ENCODE results near the gene PPFIA2.

The PPFIA2 gene

DNA sequence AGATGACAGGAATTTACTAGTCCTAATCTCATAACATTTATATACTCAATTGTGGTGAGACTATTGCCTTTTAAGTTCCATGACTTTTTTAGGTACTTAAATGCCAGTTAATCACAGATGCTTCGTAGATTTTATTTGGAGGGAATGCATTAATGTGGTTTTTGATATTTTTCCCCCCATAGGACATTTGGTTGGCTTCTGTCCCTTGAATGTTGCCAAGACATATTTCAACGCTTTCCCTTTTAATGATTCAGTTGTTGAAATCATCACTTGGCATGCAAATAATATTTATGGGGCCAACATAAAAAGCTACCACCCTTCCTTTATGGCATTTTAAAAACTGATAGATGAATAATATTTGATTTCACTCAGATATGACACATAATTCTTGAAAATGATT lies 509.2 kb downstream of the PPFIA2 start:
- no peaks in the 10 kb centered on the region for H3K9me3 ChIP-seq (ENCODE audit: control extremely low read depth in 1 of 5, control insufficient read depth in 4 of 5, insufficient read depth in 2 of 5, low read depth in 1 of 5, low read length in 4 of 5)
- no peak for DNase-seq
- ChIA-PET POLR2A (no interaction called here), CTCF (no interaction called here)
- no peak overlapping the region for H3K4me3 ChIP-seq (ENCODE audit: control insufficient read depth in 1 of 7, extremely low read depth in 1 of 7, insufficient read depth in 4 of 7, low read depth in 2 of 7, low read length in 6 of 7)
- no peaks in the 10 kb centered on the region for H3K4me1 ChIP-seq (ENCODE audit: control extremely low read depth in 1 of 4, control insufficient read depth in 4 of 4, insufficient read depth in 4 of 4, low read length in 3 of 4)
- no peaks in the 10 kb centered on the region for H3K36me3 ChIP-seq (ENCODE audit: control insufficient read depth in 4 of 4, insufficient read depth in 4 of 4, low read length in 3 of 4)
- 100% methylated on average over 1 of the region's 2 CpGs for WGBS (ENCODE audit: insufficient coverage)
- no peaks in the 10 kb centered on the region for H3K27me3 ChIP-seq (replicated peaks in 2 of 5; ENCODE audit: control insufficient read depth in 4 of 5, insufficient read depth in 5 of 5, low read length in 4 of 5)
- H3K27ac ChIP-seq (ENCODE audit: insufficient read depth in 1 of 2, low read depth in 1 of 2, low read length in 2 of 2, poor library complexity in 1 of 2, severe bottlenecking in 2 of 2) = no peak overlapping the region

- no peaks in the 10 kb centered on the region for H3K36me3 ChIP-seq (ENCODE audit: control insufficient read depth in 4 of 4, insufficient read depth in 4 of 4, low read length in 3 of 4)
- ChIA-PET CTCF (no interaction called here), POLR2A (no interaction called here)
- no peaks in the 10 kb centered on the region for H3K4me1 ChIP-seq (ENCODE audit: control extremely low read depth in 1 of 4, control insufficient read depth in 4 of 4, insufficient read depth in 4 of 4, low read length in 3 of 4)
- no peak overlapping the region for H3K27ac ChIP-seq (ENCODE audit: insufficient read depth in 1 of 2, low read depth in 1 of 2, low read length in 2 of 2, poor library complexity in 1 of 2, severe bottlenecking in 2 of 2)
- H3K27me3 ChIP-seq (replicated peaks in 2 of 5; ENCODE audit: control insufficient read depth in 4 of 5, insufficient read depth in 5 of 5, low read length in 4 of 5) = no peaks in the 10 kb centered on the region
- H3K4me3 ChIP-seq (ENCODE audit: control insufficient read depth in 1 of 7, extremely low read depth in 1 of 7, insufficient read depth in 4 of 7, low read depth in 2 of 7, low read length in 6 of 7) = no peak overlapping the region
- DNase-seq = no peak
- 90% methylated on average over 3 of the region's 4 CpGs for WGBS (ENCODE audit: insufficient coverage)
- no peaks in the 10 kb centered on the region for H3K9me3 ChIP-seq (ENCODE audit: control extremely low read depth in 1 of 5, control insufficient read depth in 4 of 5, insufficient read depth in 2 of 5, low read depth in 1 of 5, low read length in 4 of 5)
Observed at GRCh38 chr12:81245907-81246570, 513.1 kb downstream of the PPFIA2 start.

DNA sequence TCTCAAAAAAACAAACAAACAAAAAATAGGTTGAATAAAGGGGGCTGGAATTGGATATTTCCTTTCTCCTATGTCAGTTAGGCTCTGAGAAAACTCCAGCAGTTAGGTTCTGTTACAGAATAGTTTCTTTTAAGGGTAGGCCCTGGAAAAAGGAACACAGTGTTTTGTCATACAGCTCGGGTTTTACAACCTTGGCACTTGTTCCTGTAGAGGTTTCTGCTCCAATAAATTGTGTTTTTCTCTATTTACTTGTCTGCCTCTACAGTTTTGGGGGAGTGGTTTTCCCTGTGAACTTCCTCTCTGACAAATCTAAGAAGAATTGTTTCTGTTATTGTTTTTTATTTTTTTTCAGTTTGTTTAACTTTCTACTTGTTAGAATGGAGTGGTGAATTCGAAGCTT lies 513.7 kb downstream of the PPFIA2 start:
- POLR2A ChIA-PET = no interaction called here
- Histone ChIP-seq H3K27me3 (replicated peaks in 2 of 5; ENCODE audit: control insufficient read depth in 4 of 5, insufficient read depth in 5 of 5, low read length in 4 of 5) (no peaks in the 10 kb centered on the region), H3K4me1 (ENCODE audit: control extremely low read depth in 1 of 4, control insufficient read depth in 4 of 4, insufficient read depth in 4 of 4, low read length in 3 of 4) (no peaks in the 10 kb centered on the region), H3K27ac (ENCODE audit: insufficient read depth in 1 of 2, low read depth in 1 of 2, low read length in 2 of 2, poor library complexity in 1 of 2, severe bottlenecking in 2 of 2) (no peak overlapping the region), H3K4me3 (ENCODE audit: control insufficient read depth in 1 of 7, extremely low read depth in 1 of 7, insufficient read depth in 4 of 7, low read depth in 2 of 7, low read length in 6 of 7) (no peak overlapping the region), H3K36me3 (ENCODE audit: control insufficient read depth in 4 of 4, insufficient read depth in 4 of 4, low read length in 3 of 4) (no peaks in the 10 kb centered on the region), H3K9me3 (ENCODE audit: control extremely low read depth in 1 of 5, control insufficient read depth in 4 of 5, insufficient read depth in 2 of 5, low read depth in 1 of 5, low read length in 4 of 5) (no peaks in the 10 kb centered on the region)
- 17% methylated on average over 1 of the region's 2 CpGs for WGBS (ENCODE audit: insufficient coverage)
- CTCF ChIA-PET = no interaction called here
- no peak for DNase-seq

GRCh38 chr12:81231574-81232368 lies 527.4 kb downstream of the PPFIA2 start:
- Histone ChIP-seq H3K4me3 (ENCODE audit: control insufficient read depth in 1 of 7, extremely low read depth in 1 of 7, insufficient read depth in 4 of 7, low read depth in 2 of 7, low read length in 6 of 7) (no peak overlapping the region), H3K4me1 (ENCODE audit: control extremely low read depth in 1 of 4, control insufficient read depth in 4 of 4, insufficient read depth in 4 of 4, low read length in 3 of 4) (no peaks in the 10 kb centered on the region), H3K36me3 (ENCODE audit: control insufficient read depth in 4 of 4, insufficient read depth in 4 of 4, low read length in 3 of 4) (no peaks in the 10 kb centered on the region), H3K9me3 (ENCODE audit: control extremely low read depth in 1 of 5, control insufficient read depth in 4 of 5, insufficient read depth in 2 of 5, low read depth in 1 of 5, low read length in 4 of 5) (no peaks in the 10 kb centered on the region), H3K27ac (ENCODE audit: insufficient read depth in 1 of 2, low read depth in 1 of 2, low read length in 2 of 2, poor library complexity in 1 of 2, severe bottlenecking in 2 of 2) (no peak overlapping the region), H3K27me3 (replicated peaks in 2 of 5; ENCODE audit: control insufficient read depth in 4 of 5, insufficient read depth in 5 of 5, low read length in 4 of 5) (no peaks in the 10 kb centered on the region)
- no peak for DNase-seq
- ChIA-PET CTCF (interaction anchor here (1.8 kb wide), 1 partner anchor 19 kb away, joined by 4 read pairs; no protein-coding TSS in a partner anchor), POLR2A (no interaction called here)
- WGBS (ENCODE audit: insufficient coverage) = no CpG with 5 or more reads among the region's 3 CpGs

- ChIA-PET POLR2A (no interaction called here), CTCF (no interaction called here)
- Histone ChIP-seq H3K4me1 (ENCODE audit: control extremely low read depth in 1 of 4, control insufficient read depth in 4 of 4, insufficient read depth in 4 of 4, low read length in 3 of 4) (no peaks in the 10 kb centered on the region), H3K9me3 (ENCODE audit: control extremely low read depth in 1 of 5, control insufficient read depth in 4 of 5, insufficient read depth in 2 of 5, low read depth in 1 of 5, low read length in 4 of 5) (no peaks in the 10 kb centered on the region), H3K27ac (ENCODE audit: insufficient read depth in 1 of 2, low read depth in 1 of 2, low read length in 2 of 2, poor library complexity in 1 of 2, severe bottlenecking in 2 of 2) (no peak overlapping the region), H3K27me3 (replicated peaks in 2 of 5; ENCODE audit: control insufficient read depth in 4 of 5, insufficient read depth in 5 of 5, low read length in 4 of 5) (no peaks in the 10 kb centered on the region), H3K36me3 (ENCODE audit: control insufficient read depth in 4 of 4, insufficient read depth in 4 of 4, low read length in 3 of 4) (no peaks in the 10 kb centered on the region), H3K4me3 (ENCODE audit: control insufficient read depth in 1 of 7, extremely low read depth in 1 of 7, insufficient read depth in 4 of 7, low read depth in 2 of 7, low read length in 6 of 7) (no peak overlapping the region)
- DNase-seq = no peak
- 94% methylated on average over 2 of the region's 5 CpGs for WGBS (ENCODE audit: insufficient coverage)
Observed at GRCh38 chr12:81229759-81230158, 529.4 kb downstream of the PPFIA2 start.

DNA sequence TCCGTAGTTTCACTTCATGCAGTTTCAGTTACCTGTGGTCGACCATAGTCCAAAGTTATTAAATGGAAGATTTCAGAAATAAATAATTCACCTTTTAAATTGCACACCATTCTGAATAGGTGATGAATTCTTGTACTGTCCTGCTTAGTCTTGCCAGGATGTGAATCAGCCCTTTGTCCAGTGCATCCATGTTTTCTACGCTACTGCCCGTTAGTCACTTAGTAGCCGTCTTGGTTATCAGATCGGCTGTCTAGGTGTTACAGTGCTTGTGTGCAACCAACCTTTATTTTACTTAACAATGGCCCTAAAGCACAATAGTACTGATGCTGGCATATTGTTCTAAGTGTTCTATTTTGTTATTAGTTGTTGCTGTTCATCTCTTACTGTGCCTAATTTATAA lies 534.5 kb downstream of the PPFIA2 start:
- POLR2A ChIA-PET = no interaction called here
- no peaks in the 10 kb centered on the region for H3K4me1 ChIP-seq (ENCODE audit: control extremely low read depth in 1 of 4, control insufficient read depth in 4 of 4, insufficient read depth in 4 of 4, low read length in 3 of 4)
- H3K27ac ChIP-seq (ENCODE audit: insufficient read depth in 1 of 2, low read depth in 1 of 2, low read length in 2 of 2, poor library complexity in 1 of 2, severe bottlenecking in 2 of 2) = no peak overlapping the region
- 94% methylated on average over 4 of the region's 6 CpGs for WGBS (ENCODE audit: insufficient coverage)
- H3K36me3 ChIP-seq (ENCODE audit: control insufficient read depth in 4 of 4, insufficient read depth in 4 of 4, low read length in 3 of 4) = no peaks in the 10 kb centered on the region
- H3K4me3 ChIP-seq (ENCODE audit: control insufficient read depth in 1 of 7, extremely low read depth in 1 of 7, insufficient read depth in 4 of 7, low read depth in 2 of 7, low read length in 6 of 7) = no peak overlapping the region
- H3K9me3 ChIP-seq (ENCODE audit: control extremely low read depth in 1 of 5, control insufficient read depth in 4 of 5, insufficient read depth in 2 of 5, low read depth in 1 of 5, low read length in 4 of 5) = no peaks in the 10 kb centered on the region
- CTCF ChIA-PET = no interaction called here
- DNase-seq = no peak
- H3K27me3 ChIP-seq (replicated peaks in 2 of 5; ENCODE audit: control insufficient read depth in 4 of 5, insufficient read depth in 5 of 5, low read length in 4 of 5) = no peaks in the 10 kb centered on the region

- H3K4me3 ChIP-seq (ENCODE audit: control insufficient read depth in 1 of 7, extremely low read depth in 1 of 7, insufficient read depth in 4 of 7, low read depth in 2 of 7, low read length in 6 of 7) = no peak overlapping the region
- H3K27me3 ChIP-seq (replicated peaks in 2 of 5; ENCODE audit: control insufficient read depth in 4 of 5, insufficient read depth in 5 of 5, low read length in 4 of 5) = no peaks in the 10 kb centered on the region
- no peaks in the 10 kb centered on the region for H3K9me3 ChIP-seq (ENCODE audit: control extremely low read depth in 1 of 5, control insufficient read depth in 4 of 5, insufficient read depth in 2 of 5, low read depth in 1 of 5, low read length in 4 of 5)
- DNase-seq = no peak
- no peak overlapping the region for H3K27ac ChIP-seq (ENCODE audit: insufficient read depth in 1 of 2, low read depth in 1 of 2, low read length in 2 of 2, poor library complexity in 1 of 2, severe bottlenecking in 2 of 2)
- H3K4me1 ChIP-seq (ENCODE audit: control extremely low read depth in 1 of 4, control insufficient read depth in 4 of 4, insufficient read depth in 4 of 4, low read length in 3 of 4) = no peaks in the 10 kb centered on the region
- ChIA-PET POLR2A (interaction anchor here (0.6 kb wide), 1 partner anchor 1092 kb away, joined by 3 read pairs; no protein-coding TSS in a partner anchor), CTCF (no interaction called here)
- H3K36me3 ChIP-seq (ENCODE audit: control insufficient read depth in 4 of 4, insufficient read depth in 4 of 4, low read length in 3 of 4) = no peaks in the 10 kb centered on the region
- 79% methylated on average over 4 of the region's 5 CpGs for WGBS (ENCODE audit: insufficient coverage)
Observed at GRCh38 chr12:81222846-81223592, 536.1 kb downstream of the PPFIA2 start.
